ENCODE results near the gene SLC34A3.
"Not testable (repeated sequence)": the region's sequence is repeated elsewhere in the genome, so short reads cannot be mapped to it uniquely, and the experiment has no call there.

The SLC34A3 gene

DNA sequence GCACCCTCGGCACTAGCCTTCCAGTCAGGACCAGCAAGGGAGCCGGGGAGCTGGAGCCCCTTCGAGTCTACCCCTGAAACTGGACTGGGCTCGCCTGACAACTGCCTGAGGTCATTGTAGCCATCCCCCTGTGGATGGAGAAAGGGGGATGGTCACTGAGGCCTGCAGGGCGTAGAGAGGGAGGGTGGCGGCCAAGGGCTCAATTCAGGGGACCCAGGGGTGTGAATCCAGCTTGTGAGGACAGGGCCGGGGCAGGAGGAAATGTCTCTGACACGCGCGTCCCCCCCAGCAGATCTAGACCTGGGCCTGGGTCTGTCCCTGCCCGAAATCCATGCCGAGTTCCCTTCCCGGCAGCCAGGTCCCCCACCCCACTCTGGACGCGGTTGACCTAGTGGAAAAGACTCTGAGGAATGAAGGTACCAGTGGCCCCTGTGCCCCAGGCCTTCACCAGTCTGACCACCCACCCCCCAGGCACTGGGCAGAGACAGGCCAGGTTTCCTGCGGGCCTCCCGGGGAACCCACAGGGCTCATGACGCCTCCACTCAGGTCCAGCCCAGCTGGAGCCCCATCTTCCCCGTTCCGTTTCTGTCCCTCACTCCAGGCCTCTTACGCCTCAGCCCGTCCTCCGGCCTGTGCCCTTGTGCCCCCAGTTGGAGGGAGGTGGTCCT is 805 bp downstream of the SLC34A3 start:
- no peak for DNase-seq

DNA sequence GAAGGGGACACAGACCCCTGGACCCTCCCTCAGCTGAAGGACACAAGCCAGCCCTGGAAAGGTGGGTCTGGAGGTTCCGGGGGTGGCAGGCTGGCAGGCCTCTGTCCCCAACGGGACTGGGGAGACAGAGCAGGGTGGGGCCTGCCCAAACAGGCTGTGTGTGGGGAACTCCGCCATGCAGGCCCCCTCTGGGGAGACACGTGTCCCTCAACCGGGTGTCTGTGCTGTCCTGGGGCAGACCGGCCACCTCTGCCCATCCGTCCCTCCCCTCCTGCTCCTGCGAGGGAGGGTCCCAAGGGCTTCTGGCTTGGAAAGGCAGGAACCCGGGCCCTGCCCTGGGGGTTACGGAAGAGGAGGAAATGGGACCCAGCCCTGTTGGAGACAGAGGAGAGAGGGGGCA is 1.4 kb downstream of the SLC34A3 start:
- DNase-seq: no peak

DNA sequence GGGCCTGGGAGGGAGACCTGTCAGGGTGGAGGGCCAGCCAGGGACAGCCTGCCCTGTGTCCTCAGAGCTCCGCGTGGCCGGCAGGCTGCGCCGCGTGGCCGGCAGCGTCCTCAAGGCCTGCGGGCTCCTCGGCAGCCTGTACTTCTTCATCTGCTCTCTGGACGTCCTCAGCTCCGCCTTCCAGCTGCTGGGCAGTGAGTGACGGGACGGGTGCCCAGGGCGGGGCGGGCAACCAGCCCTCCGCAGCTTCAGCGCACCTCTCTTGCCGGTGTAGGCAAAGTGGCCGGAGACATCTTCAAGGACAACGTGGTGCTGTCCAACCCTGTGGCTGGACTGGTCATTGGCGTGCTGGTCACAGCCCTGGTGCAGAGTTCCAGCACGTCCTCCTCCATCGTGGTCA is 1.8 kb downstream of the SLC34A3 start:
- DNase-seq: no peak

DNA sequence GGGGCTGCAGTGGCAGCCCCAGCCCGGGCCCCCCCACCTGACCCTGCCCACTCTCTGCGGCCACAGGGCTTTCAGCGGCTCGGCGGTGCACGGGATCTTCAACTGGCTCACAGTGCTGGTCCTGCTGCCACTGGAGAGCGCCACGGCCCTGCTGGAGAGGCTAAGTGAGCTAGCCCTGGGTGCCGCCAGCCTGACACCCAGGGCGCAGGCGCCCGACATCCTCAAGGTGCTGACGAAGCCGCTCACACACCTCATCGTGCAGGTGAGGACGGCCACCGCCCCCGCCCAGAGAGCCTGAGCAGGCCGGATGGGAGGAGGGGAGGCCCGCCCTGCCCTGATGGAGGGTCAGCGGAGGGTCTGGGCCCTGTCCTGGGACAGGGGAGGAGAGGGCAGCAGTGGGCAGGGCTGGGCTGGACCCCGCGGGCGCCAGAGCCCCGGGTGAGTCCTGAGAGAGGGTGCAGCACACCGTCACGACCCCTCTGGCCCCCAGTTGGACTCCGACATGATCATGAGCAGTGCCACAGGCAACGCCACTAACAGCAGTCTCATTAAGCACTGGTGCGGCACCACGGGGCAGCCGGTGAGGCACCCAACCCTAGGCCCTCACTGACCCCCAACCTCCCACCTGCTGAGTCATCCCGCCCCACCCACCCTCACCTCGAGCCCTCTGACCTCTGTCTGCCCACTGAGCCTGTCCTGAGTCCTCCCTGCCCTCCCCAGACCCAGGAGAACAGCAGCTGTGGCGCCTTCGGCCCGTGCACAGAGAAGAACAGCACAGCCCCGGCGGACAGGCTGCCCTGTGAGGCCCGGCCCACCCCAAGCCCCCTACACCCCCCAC is 2.7 kb downstream of the SLC34A3 start:
- DNase-seq: no peak

DNA sequence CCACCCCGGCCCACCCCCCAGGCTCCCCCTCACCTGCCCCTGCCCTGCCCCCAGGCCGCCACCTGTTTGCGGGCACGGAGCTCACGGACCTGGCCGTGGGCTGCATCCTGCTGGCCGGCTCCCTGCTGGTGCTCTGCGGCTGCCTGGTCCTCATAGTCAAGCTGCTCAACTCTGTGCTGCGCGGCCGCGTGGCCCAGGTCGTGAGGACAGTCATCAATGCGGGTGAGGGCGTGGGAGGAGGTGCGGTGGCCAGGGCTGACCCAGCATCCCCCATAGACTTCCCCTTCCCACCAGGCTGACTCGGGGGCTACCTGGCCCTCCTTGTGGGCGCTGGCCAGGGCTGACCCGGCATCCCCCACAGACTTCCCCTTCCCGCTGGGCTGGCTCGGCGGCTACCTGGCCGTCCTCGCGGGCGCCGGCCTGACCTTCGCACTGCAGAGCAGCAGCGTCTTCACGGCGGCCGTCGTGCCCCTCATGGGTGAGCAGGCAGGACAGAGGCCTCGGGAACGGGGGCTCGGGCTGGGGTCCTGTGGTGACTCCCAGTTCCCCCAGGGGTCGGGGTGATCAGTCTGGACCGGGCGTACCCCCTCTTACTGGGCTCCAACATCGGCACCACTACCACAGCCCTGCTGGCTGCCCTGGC is 3.5 kb downstream of the SLC34A3 start:
- no peak for DNase-seq

DNA sequence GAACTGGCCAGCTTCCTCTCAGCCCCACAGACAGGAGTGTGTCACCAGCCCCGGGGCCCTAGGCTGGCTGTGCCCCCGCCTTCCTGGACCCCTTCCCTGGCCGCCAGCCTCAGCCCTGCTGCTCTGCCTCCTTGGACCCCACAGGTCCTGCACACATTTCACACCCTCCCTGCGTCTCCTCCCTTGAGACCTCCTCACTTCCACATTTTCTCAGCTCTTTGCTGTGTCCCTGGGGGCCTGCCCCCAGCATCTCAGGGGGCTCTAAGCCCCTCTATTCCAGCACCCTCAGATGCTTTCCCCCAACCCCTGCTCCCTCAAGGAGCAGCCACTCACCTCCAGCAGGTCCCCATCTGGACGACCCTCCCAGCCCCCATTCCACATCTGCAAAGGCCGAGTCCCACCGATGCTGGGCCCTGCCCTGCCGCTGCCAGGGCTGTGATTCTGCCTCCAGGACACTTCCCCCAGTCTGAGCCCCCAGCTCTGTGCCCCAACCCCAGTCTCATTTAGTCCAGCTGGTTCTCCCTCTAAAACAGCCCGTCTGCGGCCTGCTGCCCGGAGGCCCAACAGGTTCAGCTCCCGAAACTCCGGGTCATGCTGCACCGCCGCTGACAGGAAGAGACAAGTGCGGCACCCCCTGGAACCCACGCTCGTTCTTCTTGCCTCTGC is 4.2 kb downstream of the SLC34A3 start:
- no peak for DNase-seq

DNA sequence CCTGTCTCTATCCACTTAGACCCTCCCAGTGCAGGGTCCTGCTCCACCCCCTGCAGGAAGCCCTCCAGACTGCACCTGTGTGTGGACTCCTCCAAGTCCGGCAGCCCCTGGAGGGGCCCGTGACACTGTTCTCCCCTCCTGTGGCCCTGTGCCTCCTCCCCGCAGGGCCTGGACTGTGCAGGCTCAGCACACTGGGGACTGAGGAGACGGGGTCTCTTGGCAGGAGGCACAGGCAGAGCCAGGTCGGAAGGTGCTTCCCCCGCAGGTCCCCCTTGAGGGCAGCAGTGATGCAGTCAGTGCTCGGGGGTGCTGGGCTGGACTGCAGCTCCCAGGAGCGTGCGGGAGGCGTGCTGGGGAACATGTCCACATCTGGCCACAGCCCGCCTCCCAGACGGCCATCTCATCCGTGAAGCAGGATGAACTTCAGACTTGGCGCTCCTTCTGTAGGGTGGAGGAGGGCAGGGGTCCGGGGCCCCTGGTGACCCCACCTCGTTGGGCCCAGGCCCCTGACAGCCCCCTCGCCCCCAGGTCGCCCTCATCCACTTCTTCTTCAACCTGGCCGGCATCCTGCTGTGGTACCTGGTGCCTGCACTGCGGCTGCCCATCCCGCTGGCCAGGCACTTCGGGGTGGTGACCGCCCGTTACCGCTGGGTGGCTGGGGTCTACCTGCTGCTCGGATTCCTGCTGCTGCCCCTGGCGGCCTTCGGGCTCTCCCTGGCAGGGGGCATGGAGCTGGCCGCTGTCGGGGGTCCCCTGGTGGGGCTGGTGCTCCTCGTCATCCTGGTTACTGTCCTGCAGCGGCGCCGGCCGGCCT is 4.9 kb downstream of the SLC34A3 start:
- no peak for DNase-seq

DNA sequence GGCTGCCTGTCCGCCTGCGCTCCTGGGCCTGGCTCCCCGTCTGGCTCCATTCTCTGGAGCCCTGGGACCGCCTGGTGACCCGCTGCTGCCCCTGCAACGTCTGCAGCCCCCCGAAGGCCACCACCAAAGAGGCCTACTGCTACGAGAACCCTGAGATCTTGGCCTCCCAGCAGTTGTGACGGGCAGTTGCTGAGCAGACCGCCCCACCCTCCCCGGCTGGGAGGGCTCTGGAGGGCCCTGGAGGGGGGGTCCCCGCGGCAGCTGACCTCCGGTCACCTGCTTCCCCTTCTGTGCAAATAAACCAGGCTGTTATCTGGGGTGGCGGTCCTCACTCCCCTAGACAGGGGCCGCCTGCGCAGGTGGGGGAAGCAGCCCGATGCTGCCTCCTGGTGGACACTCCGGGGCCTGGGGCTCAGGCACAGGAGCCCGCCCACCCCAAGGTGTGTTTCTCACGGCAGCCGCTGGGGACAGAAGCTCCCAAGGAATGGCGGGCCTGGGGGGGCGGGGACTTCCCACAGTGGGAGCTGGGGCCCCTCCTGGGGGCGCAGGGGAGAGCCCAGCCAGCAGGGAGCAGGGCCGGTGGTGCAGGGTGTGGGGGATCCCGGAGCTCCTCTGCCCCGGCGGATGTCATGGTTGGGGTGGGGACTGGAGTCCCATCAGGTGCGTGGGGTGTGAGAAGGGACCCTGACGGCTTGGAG is 5.7 kb downstream of the SLC34A3 start:
- DNase-seq: peak; percentile 30

DNA sequence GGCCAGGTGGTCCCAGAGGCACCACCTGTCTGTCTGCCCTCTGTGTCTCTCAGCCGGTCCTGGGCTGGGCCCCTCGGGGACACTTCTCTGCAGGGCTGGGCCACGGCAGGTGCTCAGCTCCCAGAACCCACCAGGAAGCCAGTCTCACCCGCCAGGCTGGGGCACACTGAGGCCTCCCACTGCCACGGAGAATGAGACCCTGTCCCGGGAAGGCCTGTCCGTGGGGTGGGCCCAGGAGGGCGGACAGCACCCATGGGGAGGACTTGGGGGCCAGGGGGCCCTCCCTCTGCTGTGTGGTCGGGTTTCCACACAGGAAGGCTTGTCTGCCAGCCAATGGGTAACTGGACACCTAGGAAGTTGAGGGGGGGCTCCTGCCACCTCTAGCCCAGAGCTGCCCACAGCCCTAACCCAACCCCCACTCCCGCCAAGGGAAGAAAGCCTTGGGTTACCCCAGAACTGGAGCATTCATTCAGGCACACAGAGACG is 6.3 kb downstream of the SLC34A3 start:
- no peak for DNase-seq

DNA sequence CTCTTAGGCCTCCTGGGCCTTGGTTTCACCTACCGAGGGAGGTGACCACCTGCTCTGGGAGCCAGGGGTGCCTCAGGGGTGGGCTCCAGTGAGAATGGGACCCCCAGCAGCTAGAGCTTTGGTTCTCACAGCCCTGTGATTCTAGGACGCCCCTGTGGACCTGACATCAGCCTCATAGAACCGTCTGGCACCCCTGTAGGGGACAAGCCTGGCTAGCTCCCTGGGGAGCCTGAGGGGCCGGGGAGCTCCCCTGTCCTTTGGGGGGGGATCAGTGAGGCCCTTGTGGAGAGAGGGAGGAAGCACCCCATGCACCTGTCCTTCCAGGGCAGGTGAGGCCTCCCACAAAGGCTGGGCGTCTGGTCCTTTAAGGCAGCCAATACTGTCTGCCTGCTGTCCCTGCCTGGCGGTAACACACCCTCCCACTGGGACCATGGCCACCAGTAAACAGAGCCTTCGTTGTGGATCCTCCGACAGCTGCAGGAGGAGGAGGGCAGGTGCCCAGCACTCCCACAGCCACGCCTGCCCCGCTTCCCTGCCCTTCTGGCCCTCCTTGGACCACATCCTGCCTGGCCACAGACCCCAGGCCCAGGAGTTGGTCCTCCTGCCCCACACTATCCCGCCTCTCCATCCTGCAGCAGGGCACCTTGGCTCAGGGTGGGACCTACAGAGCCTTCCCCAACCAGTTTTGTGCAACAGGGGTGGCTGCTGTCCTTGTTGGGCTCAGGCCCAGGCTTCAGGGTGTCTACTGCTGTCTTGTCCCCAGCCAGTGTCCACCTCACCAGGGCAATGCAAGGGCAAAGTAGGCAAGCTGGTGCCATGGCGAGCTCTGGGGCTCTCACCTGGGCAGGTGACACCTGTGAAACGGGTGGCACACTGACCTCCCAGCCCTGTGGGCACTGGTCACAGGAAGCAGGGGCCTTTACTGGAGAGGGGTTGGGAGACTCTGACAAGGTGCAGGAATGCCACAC is 7.3 kb downstream of the SLC34A3 start:
- no peak for DNase-seq

DNA sequence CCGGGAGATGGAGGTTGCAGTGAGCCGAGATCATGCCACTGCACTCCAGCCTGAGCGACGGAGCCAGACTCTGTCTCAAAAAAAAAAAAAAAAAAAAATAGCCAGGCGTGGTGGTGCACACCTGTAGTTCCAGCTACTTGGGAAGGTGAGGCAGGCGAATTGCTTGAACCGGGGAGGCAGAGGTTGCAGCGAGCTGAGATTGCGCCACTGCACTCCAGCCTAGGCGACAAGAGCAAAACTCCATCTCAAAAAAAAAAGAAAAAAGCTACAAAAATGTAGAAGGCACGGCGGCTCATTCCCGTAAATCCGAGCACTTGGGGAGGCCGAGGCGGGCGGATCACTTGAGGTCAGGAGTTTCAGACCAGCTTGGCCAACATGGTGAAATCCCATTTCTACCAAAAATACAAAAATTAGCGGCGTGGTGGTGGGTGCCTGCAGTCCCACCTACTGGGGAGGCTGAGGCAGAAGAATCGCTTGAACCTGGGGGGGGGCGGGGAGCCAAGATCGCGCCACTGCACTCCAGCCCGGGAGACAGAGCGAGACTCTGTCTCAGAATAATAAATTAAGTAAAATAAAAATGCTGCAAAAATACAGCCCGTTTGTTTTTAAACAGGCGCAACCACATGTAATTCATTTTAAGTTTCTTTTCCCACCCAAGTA is 9.0 kb downstream of the SLC34A3 start:
- not testable (repeated sequence) for DNase-seq

DNA sequence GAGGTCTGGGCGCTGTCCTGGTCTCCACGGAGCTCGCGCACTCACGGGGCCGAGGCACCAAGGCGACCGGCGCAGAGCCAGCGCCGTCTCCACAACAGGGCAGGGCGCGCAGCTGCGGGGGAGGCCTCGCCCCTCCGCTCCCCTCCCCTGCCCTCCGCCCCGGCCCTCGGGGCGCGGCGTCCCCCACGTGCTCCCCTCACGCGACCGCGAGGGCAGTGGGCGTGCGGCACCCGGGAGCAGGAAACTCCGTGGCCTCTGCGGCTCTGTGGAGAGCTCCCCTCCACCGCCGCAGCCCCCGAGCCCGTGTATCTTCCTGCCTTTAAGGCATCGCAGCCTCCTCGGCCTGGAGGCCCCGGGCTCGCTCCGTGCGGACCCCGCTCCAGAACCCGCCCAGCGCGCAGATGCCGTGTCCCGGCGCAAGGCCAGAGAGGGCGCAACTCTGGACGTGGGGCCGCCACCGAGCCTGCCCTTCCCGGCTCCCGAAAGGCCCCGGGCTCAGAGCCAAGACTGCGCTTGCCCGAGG is 9.7 kb downstream of the SLC34A3 start:
- DNase-seq: no peak

DNA sequence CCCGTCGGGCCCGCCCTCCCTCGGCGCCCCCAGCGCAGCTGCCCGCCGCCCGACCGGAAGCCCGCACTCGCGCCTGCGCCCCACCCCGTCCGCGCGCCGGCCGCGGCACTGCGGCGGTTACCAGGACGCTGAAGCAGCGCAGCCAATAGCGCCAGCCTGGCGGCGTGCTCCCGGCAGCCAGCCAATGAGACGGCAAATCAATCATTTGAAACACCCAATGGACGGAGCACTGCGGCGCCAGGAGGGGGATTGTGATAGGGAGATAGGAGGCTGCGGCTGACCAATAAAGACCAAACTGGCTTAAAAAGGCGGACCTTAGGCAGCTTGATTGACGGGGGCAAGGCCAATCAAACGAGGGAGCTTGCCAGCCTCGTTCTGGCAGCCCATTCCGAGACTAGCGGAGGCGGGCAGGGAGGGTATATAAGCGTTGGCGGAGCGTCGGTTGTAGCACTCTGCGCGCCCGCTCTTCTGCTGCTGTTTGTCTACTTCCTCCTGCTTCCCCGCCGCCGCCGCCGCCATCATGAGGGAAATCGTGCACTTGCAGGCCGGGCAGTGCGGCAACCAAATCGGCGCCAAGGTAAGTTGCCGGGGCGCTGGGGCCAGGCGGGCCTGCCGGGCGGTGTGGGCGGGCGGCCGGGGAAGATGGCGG is 10.3 kb downstream of the SLC34A3 start, which contains the start of gene TUBB4B:
Gene TUBB4B (plus strand): TSS at position 447 of the 649 bp plus-strand sequence. CDS start 74 bp downstream, at position 521.
- DNase-seq: peak; percentile 99

DNA sequence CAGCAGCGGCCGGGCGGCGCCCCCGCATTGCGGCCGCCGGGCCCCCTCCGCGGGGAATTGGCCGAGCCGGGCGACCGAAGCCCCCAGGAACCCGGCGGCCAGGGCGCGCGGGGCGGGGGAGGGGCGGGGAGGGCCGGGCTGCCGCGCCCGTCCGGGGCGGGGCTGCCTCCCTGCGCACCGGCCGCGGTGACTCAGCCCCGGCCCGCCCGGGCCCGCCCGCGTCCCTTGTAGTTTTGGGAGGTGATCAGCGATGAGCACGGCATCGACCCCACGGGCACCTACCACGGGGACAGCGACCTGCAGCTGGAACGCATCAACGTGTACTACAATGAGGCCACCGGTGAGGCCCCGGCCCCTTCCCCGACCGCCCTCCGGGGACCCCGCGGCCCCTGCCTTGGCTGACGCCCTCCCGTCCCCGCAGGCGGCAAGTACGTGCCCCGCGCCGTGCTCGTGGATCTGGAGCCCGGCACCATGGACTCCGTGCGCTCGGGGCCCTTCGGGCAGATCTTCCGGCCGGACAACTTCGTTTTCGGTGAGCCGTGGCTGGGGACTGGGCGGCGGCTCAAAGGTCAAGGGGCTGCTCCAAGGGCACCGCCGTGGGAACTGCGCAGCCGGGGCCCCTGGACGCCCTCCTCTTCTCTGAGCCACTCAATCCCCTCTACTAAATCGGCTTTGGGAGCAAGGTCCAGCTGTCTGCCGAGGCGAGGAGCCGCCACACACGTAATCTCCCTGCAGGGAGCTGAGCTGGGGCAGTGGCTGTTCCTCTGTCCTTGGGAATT is 11.0 kb downstream of the SLC34A3 start:
- no peak for DNase-seq

DNA sequence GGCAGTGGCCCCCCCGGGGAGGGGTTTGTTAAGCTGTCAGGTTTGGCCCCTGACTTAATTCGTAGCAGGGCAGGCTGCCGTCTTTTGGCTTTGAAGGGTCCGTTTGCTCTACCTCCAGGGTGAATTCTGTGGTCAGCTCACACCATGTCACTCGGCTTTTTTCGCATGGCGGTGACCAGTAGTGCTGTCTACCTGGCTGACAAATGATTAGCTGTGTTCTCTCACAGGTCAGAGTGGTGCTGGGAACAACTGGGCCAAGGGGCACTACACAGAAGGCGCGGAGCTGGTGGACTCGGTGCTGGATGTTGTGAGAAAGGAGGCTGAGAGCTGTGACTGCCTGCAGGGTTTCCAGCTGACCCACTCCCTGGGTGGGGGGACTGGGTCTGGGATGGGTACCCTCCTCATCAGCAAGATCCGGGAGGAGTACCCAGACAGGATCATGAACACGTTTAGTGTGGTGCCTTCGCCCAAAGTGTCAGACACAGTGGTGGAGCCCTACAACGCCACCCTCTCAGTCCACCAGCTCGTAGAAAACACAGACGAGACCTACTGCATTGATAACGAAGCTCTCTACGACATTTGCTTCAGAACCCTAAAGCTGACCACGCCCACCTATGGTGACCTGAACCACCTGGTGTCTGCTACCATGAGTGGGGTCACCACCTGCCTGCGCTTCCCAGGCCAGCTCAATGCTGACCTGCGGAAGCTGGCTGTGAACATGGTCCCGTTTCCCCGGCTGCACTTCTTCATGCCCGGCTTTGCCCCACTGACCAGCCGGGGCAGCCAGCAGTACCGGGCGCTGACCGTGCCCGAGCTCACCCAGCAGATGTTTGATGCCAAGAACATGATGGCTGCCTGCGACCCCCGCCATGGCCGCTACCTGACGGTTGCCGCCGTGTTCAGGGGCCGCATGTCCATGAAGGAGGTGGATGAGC is 11.8 kb downstream of the SLC34A3 start:
- no peak for DNase-seq

DNA sequence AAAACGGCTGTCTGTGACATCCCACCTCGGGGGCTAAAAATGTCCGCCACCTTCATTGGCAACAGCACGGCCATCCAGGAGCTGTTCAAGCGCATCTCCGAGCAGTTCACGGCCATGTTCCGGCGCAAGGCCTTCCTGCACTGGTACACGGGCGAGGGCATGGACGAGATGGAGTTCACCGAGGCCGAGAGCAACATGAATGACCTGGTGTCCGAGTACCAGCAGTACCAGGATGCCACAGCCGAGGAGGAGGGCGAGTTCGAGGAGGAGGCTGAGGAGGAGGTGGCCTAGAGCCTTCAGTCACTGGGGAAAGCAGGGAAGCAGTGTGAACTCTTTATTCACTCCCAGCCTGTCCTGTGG is 12.5 kb downstream of the SLC34A3 start:
- not testable (repeated sequence) for DNase-seq

Data from DMS 273 treated with DMSO at 0.1 percent for 48 hours (cell line).